Stomach (tissue), 9 donors: Measurements from ENCODE around the gene PPP1R9A. TPM values are rescaled to one million over a fixed set of nuclear protein-coding genes. Genes with fewer than 3 reads are reported as not detected.

ENCODE experiments used
- DNase-seq, 2 donors: peaks; one replicate each; pipeline versions ENCODE4 v3.0.0 to v3.0.0-alpha.2; 2013 to 2019
- H3K27ac ChIP-seq, 5 donors: fragments of 200-600 bp in 4 of 5; sonication (generic) in 4 of 5; one replicate each; pipeline ENCODE4 v1.5.1; 2013 to 2019; ENCODE audit warnings: mild to moderate bottlenecking in 1 of 5, moderate library complexity in 1 of 5
- H3K27me3 ChIP-seq, 3 donors: fragments of 200-600 bp; sonication (generic); one replicate each; pipeline ENCODE4 v1.5.1; 2017 to 2019; ENCODE audit warnings: mixed run types in 1 of 3
- H3K36me3 ChIP-seq, 4 donors: fragments of 200-600 bp; sonication (generic); 1 replicate in 3 of 4; 2 replicates in 1 of 4; pipeline ENCODE4 v1.5.1; 2016 to 2019
- H3K4me1 ChIP-seq, 4 donors: fragments of 200-600 bp; sonication (generic); one replicate each; pipeline ENCODE4 v1.5.1; 2016 to 2019
- H3K4me3 ChIP-seq, 4 donors: fragments of 200-600 bp; sonication (generic) in 3 of 4; one replicate each; pipeline ENCODE4 v1.5.1; 2016 to 2019; ENCODE audit warnings: mild to moderate bottlenecking in 1 of 4
- H3K9me3 ChIP-seq, 4 donors: fragments of 200-600 bp; sonication (generic); one replicate each; pipeline ENCODE4 v1.5.1; 2016 to 2019
- EP300 ChIP-seq: sonication (generic); formaldehyde crosslinking; IDR thresholded peaks from one replicate; pipeline ENCODE4 v1.6.1; 2017; ENCODE audit warnings: antibody characterized with exemption
- POLR2A ChIP-seq, 4 donors: fragments of 450-650 bp; IDR thresholded peaks; one replicate each; pipeline ENCODE4 v1.6.1; 2016; ENCODE audit warnings: antibody characterized with exemption in 4 of 4, control low read depth in 2 of 4, mild to moderate bottlenecking in 1 of 4, moderate library complexity in 1 of 4
- POLR2AphosphoS5 ChIP-seq, 3 donors: sonication (generic); formaldehyde crosslinking; IDR thresholded peaks; one replicate each; pipeline ENCODE4 v1.6.1; 2016; ENCODE audit warnings: antibody characterized with exemption in 3 of 3
- WGBS, 5 donors: extraction: QIAGEN DNeasy Blood & Tissue Kit in 3 of 5; methylation state at CpG; one replicate each; pipeline versions ENCODE4 v1.1.5 to v1.1.7; 2013 to 2018; 5-methylcytosine and 5-hydroxymethylcytosine counted together
- intact Hi-C: fragments of 100-400 bp; cut with DNase I; formaldehyde crosslinking; loops from one replicate; pipeline ENCODE4 v1.15.1; 2023; ENCODE audit warnings: low total_unique reads
- polyA plus RNA-seq, 3 donors: library from polyadenylated mRNA; stranded (reverse); fragments of 200-250 nt; gene quantifications; one replicate each; pipeline ENCODE4 v1.2.3, GENCODE V29; 2013
- total RNA-seq, 5 donors: library from RNA; depleted of rRNA; stranded (reverse); fragments of >200 nt; gene quantifications; one replicate each; pipeline versions ENCODE4 v1.1.0 to v1.2.3, GENCODE V29; 2014 to 2016
- TF ChIP-seq, protein P1 (sequence below), 7 experiments: fragments of 450-650 bp in 4 of 7; fragments of 200-600 bp in 3 of 7; sonication (generic) in 3 of 7; IDR thresholded peaks; one replicate each; pipeline ENCODE4 v1.5.1; 2016 to 2019; ENCODE audit warnings: antibody characterized with exemption in 7 of 7, control low read depth in 2 of 7, mild to moderate bottlenecking in 1 of 7
- donor health status: healthy with polysubstance abuse.
- donor health status: Bipolar disorder and iron deficiency.
- donor health status: healthy.

PPP1R9A gene
- total and polyA plus RNA-seq, 8 donors = 1.4 to 37.1 (median 12.5) TPM

DNA sequence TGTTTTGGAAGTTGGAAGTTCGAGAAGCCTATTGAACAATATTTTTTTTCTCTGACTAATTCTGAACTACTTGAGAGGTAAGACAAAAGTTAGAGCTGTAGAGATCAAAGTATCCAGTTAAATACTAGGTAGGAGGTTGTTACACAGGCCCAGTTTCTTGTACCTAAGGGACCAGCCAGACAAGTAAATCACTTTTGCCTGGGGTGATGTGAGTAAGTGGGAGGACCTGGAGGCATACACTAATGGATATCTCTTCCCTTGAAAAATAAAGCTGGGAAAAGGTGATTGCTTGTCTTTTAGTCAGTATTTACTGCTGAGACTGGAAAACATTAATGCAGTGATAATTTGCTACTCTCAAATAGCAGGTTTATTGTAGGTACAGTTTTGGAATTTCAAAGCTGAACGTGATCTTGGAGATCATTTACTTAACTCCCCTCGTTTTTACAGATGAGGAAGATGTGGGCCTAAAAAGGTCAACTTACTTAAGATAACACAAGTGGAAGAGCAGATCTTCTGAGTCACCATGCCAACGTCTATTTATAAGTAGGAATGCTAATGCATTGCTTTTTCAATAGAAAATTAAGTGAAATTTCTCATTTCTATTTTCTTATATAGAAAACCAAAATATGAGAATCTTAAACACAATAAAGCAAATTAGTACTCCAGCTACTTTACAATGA is 181.3 kb downstream of the PPP1R9A start:
- Histone ChIP-seq H3K9me3 (no peaks in the 10 kb centered on the region), H3K27ac (no peak overlapping the region), H3K27me3 (no peaks in the 10 kb centered on the region), H3K4me1 (peaks cover 0 to 9% (median 0%) of the 10 kb centered on the region in 4 donors), H3K36me3 (no peaks in the 10 kb centered on the region), H3K4me3 (no peak overlapping the region)
- intact Hi-C loops = no loop called here
- DNase-seq = no peak
- 49 to 65% (median 58%) methylated on average over 4 of the region's 4 CpGs for WGBS, 5 donors
- TF ChIP-seq POLR2AphosphoS5 (IDR thresholded peaks at IDR 0.05) (no peak), POLR2A (IDR thresholded peaks at IDR 0.05) (no peak)

GRCh38 chr7:95089414-95090315 is 182.3 kb downstream of the PPP1R9A start:
- Histone ChIP-seq H3K27me3 (no peaks in the 10 kb centered on the region), H3K4me3 (no peak overlapping the region), H3K27ac (no peak overlapping the region), H3K36me3 (no peaks in the 10 kb centered on the region), H3K4me1 (peaks cover 0 to 9% (median 0%) of the 10 kb centered on the region in 4 donors), H3K9me3 (no peaks in the 10 kb centered on the region)
- TF ChIP-seq EP300 (no peak), POLR2A (IDR thresholded peaks at IDR 0.05) (no peak), POLR2AphosphoS5 (IDR thresholded peaks at IDR 0.05) (no peak)
- TF ChIP-seq, protein P1, sequence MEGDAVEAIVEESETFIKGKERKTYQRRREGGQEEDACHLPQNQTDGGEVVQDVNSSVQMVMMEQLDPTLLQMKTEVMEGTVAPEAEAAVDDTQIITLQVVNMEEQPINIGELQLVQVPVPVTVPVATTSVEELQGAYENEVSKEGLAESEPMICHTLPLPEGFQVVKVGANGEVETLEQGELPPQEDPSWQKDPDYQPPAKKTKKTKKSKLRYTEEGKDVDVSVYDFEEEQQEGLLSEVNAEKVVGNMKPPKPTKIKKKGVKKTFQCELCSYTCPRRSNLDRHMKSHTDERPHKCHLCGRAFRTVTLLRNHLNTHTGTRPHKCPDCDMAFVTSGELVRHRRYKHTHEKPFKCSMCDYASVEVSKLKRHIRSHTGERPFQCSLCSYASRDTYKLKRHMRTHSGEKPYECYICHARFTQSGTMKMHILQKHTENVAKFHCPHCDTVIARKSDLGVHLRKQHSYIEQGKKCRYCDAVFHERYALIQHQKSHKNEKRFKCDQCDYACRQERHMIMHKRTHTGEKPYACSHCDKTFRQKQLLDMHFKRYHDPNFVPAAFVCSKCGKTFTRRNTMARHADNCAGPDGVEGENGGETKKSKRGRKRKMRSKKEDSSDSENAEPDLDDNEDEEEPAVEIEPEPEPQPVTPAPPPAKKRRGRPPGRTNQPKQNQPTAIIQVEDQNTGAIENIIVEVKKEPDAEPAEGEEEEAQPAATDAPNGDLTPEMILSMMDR (IDR thresholded peaks at IDR 0.05) = no peak
- intact Hi-C loops = no loop called here
- DNase-seq = no peak
- WGBS, 5 donors = 70 to 78% (median 76%) methylated on average over 4 of the region's 4 CpGs

- TF ChIP-seq, protein P1 (IDR thresholded peaks at IDR 0.05) = no peak
- TF ChIP-seq POLR2A (IDR thresholded peaks at IDR 0.05) = no peak
- TF ChIP-seq POLR2AphosphoS5 (IDR thresholded peaks at IDR 0.05) = no peak
- no peak for TF ChIP-seq EP300
- no peaks in the 10 kb centered on the region for H3K36me3 ChIP-seq
- H3K4me1 ChIP-seq = peaks cover 0 to 9% (median 0%) of the 10 kb centered on the region in 4 donors
- no peaks in the 10 kb centered on the region for H3K27me3 ChIP-seq
- no peak for DNase-seq
- intact Hi-C loops = no loop called here
- WGBS, 5 donors = 62 to 72% (median 70%) methylated on average over 1 of the region's 1 CpG
- no peak overlapping the region for H3K4me3 ChIP-seq
- no peaks in the 10 kb centered on the region for H3K9me3 ChIP-seq
- H3K27ac ChIP-seq = no peak overlapping the region
These were observed 184.9 kb downstream of the PPP1R9A start for GRCh38 chr7:95092324-95092723.

DNA sequence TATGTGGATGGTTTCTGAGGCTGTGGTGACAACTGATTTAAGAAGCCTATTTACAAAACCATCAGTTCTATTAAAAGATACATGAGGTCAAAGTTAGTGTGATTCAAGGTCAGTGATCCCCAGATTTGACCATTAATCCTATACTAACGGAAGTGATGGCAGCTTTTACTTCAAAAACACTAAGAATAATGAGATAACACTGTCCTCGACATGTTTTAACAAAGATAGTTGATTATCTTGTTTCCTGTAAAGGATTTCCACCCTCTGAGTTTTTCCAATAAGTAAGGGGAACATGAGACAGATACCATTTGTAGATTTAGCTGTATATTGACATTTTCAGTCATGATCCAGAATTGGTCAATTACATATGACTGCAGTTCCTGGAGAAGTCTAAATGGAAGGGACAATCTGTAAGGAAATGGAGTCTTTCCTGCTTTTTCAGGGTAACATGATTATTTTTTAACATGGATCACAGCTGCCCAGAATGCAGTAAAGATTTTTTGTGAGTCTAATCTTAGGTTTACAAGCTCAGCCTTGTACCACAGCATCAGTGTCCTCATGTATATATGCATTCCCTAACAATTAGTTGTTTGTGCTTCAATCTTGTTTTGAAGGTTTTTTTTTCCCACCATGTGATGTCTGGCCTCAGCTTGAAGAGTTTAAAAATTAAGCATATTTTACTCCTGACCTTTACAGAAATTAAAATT is 188.0 kb downstream of the PPP1R9A start:
- Histone ChIP-seq H3K27ac (no peak overlapping the region), H3K27me3 (no peaks in the 10 kb centered on the region), H3K4me3 (no peak overlapping the region), H3K36me3 (no peaks in the 10 kb centered on the region), H3K4me1 (peaks cover 0 to 18% (median 0%) of the 10 kb centered on the region in 4 donors), H3K9me3 (no peaks in the 10 kb centered on the region)
- WGBS, 5 donors = 52 to 67% (median 61%) methylated on average over 2 of the region's 2 CpGs
- intact Hi-C loops = no loop called here
- TF ChIP-seq EP300 = no peak
- no peak for TF ChIP-seq POLR2A (IDR thresholded peaks at IDR 0.05)
- no peak for TF ChIP-seq POLR2AphosphoS5 (IDR thresholded peaks at IDR 0.05)
- TF ChIP-seq, protein P1 (IDR thresholded peaks at IDR 0.05) = no peak
- no peak for DNase-seq
